Measurements from ENCODE around the gene HOXA3. TPM values are rescaled to one million over a fixed set of nuclear protein-coding genes. Genes with fewer than 3 reads are reported as not detected.

Gene HOXA3
- total RNA-seq, 1 donor from 2014 or later, result not detected

DNA sequence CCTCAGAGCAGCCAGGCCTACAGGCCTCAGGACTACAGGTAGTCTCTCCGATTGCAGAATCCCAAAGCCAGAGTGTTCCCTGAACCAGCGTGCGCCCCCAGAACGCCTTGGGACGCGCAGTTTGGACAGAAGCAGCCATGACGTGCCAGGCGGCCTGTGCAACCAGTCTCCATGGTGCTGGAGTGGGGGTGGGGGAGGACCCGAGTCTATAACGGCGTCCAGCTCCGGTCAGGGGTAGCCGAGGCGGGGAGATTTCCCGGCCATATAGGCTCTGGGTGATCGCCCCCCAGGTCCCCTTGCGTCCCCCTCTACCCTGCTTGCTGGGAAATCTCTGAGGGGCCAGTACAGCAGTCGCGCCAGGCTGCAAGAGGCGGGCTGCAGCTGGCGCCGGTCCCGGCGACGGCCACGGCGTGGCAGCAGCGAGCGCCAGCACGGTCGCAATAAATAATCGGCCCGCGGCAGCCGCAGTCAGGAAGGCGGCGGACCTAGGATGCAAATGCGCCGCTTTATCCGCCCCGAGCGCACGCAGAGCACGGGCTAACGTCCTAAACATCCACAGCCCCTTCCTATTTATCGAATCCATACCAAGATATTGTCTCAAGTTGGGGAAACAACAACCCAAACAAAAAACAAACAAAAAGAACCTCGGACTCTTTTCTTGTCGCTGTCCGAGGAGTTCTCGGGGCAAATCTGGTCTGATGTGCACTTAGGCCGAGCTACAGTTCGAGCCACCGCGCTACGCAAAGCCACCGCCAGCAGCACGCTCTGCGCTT is 1.6 kb downstream of the HOXA3 start:
- TF ChIP-seq EZH2phosphoT487 (IDR thresholded peaks at IDR 0.05) (peak; percentile 75), EZH2 (IDR thresholded peaks at IDR 0.05) (peak; percentile 99)
- TF ChIP-seq, protein P1, sequence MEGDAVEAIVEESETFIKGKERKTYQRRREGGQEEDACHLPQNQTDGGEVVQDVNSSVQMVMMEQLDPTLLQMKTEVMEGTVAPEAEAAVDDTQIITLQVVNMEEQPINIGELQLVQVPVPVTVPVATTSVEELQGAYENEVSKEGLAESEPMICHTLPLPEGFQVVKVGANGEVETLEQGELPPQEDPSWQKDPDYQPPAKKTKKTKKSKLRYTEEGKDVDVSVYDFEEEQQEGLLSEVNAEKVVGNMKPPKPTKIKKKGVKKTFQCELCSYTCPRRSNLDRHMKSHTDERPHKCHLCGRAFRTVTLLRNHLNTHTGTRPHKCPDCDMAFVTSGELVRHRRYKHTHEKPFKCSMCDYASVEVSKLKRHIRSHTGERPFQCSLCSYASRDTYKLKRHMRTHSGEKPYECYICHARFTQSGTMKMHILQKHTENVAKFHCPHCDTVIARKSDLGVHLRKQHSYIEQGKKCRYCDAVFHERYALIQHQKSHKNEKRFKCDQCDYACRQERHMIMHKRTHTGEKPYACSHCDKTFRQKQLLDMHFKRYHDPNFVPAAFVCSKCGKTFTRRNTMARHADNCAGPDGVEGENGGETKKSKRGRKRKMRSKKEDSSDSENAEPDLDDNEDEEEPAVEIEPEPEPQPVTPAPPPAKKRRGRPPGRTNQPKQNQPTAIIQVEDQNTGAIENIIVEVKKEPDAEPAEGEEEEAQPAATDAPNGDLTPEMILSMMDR (IDR thresholded peaks at IDR 0.05), result peak; percentile 82
- no peaks in the 10 kb centered on the region for H3K4me1 ChIP-seq
- no peaks in the 10 kb centered on the region for H3K9me3 ChIP-seq (ENCODE audit: low read depth)
- H3K9me3 Mint-ChIP-seq, result peaks cover 24% of the 10 kb centered on the region
- DNase-seq (ENCODE audit: low spot score), result peak; percentile 91
- peaks cover 100% of the 10 kb centered on the region for H3K27me3 ChIP-seq
- H2AFZ ChIP-seq (replicated peaks), result no peak overlapping the region
- no peaks in the 10 kb centered on the region for H3K36me3 ChIP-seq
- peaks cover 8% of the 10 kb centered on the region for H3K4me1 Mint-ChIP-seq
- H3K4me3 ChIP-seq, result peak overlapping the region; percentile 32
- H3K27ac ChIP-seq, result no peak overlapping the region
- H3F3A ChIP-seq (ENCODE audit: low read depth), result no peaks in the 10 kb centered on the region
- H3K4me3 Mint-ChIP-seq, result peak overlapping the region; percentile 78
- H4K20me1 ChIP-seq (ENCODE audit: low read depth), result peaks cover 72% of the 10 kb centered on the region
- H3K4me2 ChIP-seq, result peak overlapping the region; percentile 66
- no peak overlapping the region for H3K27ac Mint-ChIP-seq
- no peak overlapping the region for H3K9ac ChIP-seq
- peaks cover 95% of the 10 kb centered on the region for H3K27me3 Mint-ChIP-seq (ENCODE audit: insufficient read depth, low read depth)
- H3K79me2 ChIP-seq (ENCODE audit: low read depth), result no peaks in the 10 kb centered on the region
- peaks cover 2% of the 10 kb centered on the region for H3K36me3 Mint-ChIP-seq

GRCh38 chr7:27149842-27150567 is 2.4 kb downstream of the HOXA3 start:
- Histone ChIP-seq H2AFZ (replicated peaks) (no peak overlapping the region), H3K4me3 (peak overlapping the region; percentile 32), H4K20me1 (ENCODE audit: low read depth) (peaks cover 74% of the 10 kb centered on the region), H3K9me3 (ENCODE audit: low read depth) (no peaks in the 10 kb centered on the region), H3K27me3 (peaks cover 100% of the 10 kb centered on the region), H3K36me3 (no peaks in the 10 kb centered on the region), H3K27ac (no peak overlapping the region), H3K79me2 (ENCODE audit: low read depth) (no peaks in the 10 kb centered on the region), H3K4me2 (no peak overlapping the region), H3F3A (ENCODE audit: low read depth) (no peaks in the 10 kb centered on the region), H3K9ac (no peak overlapping the region), H3K4me1 (no peaks in the 10 kb centered on the region)
- peaks cover 2% of the 10 kb centered on the region for H3K36me3 Mint-ChIP-seq
- H3K9me3 Mint-ChIP-seq, result peaks cover 28% of the 10 kb centered on the region
- H3K27ac Mint-ChIP-seq, result no peak overlapping the region
- H3K4me3 Mint-ChIP-seq, result no peak overlapping the region
- no peak for DNase-seq (ENCODE audit: low spot score)
- H3K27me3 Mint-ChIP-seq (ENCODE audit: insufficient read depth, low read depth), result peaks cover 95% of the 10 kb centered on the region
- H3K4me1 Mint-ChIP-seq, result peaks cover 5% of the 10 kb centered on the region
- TF ChIP-seq, protein P1 (IDR thresholded peaks at IDR 0.05), result no peak

DNA sequence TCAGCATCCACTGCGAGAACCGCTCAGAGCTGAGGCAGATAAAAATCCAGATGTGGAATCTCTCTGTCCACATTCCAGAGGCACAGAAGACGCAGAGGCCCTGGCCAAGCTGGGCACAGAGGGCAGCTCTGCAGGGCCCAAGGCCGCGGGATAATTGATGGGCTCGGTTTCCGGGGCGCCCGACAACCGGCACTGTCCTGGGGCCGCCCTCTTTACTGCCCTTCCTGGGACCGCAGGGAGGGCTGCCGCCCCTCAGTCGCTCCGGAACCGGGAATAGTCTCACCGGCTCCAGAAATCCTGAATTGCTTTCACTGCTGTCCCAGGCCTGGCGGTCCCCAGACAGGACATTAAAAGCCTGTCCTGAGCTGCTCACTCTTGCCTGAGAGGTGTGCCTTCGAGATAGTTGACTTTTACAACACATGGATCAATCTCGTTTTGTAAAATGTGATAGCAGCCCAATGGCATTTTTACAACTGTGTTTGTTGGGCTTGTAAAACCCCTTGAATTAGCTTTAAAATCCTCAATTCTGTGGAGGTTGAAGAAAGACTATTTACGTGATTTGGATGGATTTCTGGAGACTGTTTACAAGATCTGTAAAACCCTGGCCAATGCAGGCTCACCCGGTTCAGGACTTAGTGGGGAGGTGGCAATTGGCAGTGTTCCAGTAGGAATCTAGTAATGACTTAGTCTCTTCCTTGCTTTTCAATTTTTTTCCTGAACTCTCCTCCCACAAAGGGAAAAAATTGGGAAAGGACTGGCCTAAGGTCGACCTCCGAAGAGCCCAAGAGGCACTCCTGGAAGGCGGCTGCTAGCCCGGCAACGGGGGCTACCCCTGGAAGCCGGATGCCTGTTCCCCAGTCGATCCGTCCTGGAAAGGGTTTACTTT is 3.4 kb downstream of the HOXA3 start:
- no peak overlapping the region for H3K4me2 ChIP-seq
- DNase-seq (ENCODE audit: low spot score), result no peak
- H2AFZ ChIP-seq (replicated peaks), result no peak overlapping the region
- no peak overlapping the region for H3K27ac ChIP-seq
- H3K9ac ChIP-seq, result no peak overlapping the region
- H3F3A ChIP-seq (ENCODE audit: low read depth), result no peaks in the 10 kb centered on the region
- Mint-ChIP-seq H3K4me1 (peaks cover 5% of the 10 kb centered on the region), H3K36me3 (peaks cover 2% of the 10 kb centered on the region), H3K9me3 (peaks cover 30% of the 10 kb centered on the region), H3K4me3 (no peak overlapping the region), H3K27ac (no peak overlapping the region), H3K27me3 (ENCODE audit: insufficient read depth, low read depth) (peaks cover 94% of the 10 kb centered on the region)
- no peak overlapping the region for H3K4me3 ChIP-seq
- H3K9me3 ChIP-seq (ENCODE audit: low read depth), result no peaks in the 10 kb centered on the region
- H3K4me1 ChIP-seq, result no peaks in the 10 kb centered on the region
- H4K20me1 ChIP-seq (ENCODE audit: low read depth), result peaks cover 71% of the 10 kb centered on the region
- no peaks in the 10 kb centered on the region for H3K79me2 ChIP-seq (ENCODE audit: low read depth)
- H3K27me3 ChIP-seq, result peaks cover 100% of the 10 kb centered on the region
- no peaks in the 10 kb centered on the region for H3K36me3 ChIP-seq
- TF ChIP-seq EZH2 (IDR thresholded peaks at IDR 0.05) (peak; percentile 71), EZH2phosphoT487 (IDR thresholded peaks at IDR 0.05) (peak; percentile 1)
- TF ChIP-seq, protein P1 (IDR thresholded peaks at IDR 0.05), result no peak

All from neural progenitor cell (in vitro differentiated cells).